H9 (cell line): ENCODE results near the gene SMPX. TPM values are rescaled to one million over a fixed set of nuclear protein-coding genes. Genes with fewer than 3 reads are reported as not detected.

ENCODE experiments used
- DNase-seq: peaks from one replicate; pipeline ENCODE4 v3.0.0-alpha.2; 2017
- H2AFZ ChIP-seq: one replicate; pipeline ENCODE4 v1.6.1; 2013; ENCODE audit warnings: mild to moderate bottlenecking, low read length, control low read depth, moderate library complexity
- H2AK5ac ChIP-seq: 2 replicates; pipeline ENCODE4 v1.6.1; 2013; ENCODE audit warnings: low read length, control low read depth, mixed read lengths; ENCODE audit not compliant: insufficient read length
- H2BK120ac ChIP-seq: one replicate; pipeline ENCODE4 v1.6.1; 2013; ENCODE audit warnings: low read depth, mild to moderate bottlenecking, low read length, control low read depth, inconsistent platforms; ENCODE audit not compliant: poor library complexity, severe bottlenecking
- H2BK12ac ChIP-seq: 2 replicates; pipeline ENCODE4 v1.6.1; 2013; ENCODE audit warnings: low read length, control low read depth, mixed read lengths, low read depth; ENCODE audit not compliant: insufficient read length
- H2BK15ac ChIP-seq: 2 replicates; pipeline ENCODE4 v1.6.1; 2013; ENCODE audit warnings: low read depth, low read length, control low read depth
- H2BK20ac ChIP-seq: one replicate; pipeline ENCODE4 v1.6.1; 2013; ENCODE audit warnings: low read depth, mild to moderate bottlenecking, low read length, control low read depth, inconsistent platforms; ENCODE audit not compliant: poor library complexity, severe bottlenecking
- H2BK5ac ChIP-seq: 2 replicates; pipeline ENCODE4 v1.6.1; 2013; ENCODE audit warnings: low read length, control low read depth, mixed read lengths; ENCODE audit not compliant: insufficient read length
- H3K14ac ChIP-seq: 2 replicates; pipeline ENCODE4 v1.6.1; 2013; ENCODE audit warnings: low read length, control low read depth; ENCODE audit not compliant: insufficient read depth
- H3K18ac ChIP-seq: 2 replicates; pipeline ENCODE4 v1.6.1; 2013; ENCODE audit warnings: low read depth, mild to moderate bottlenecking, mixed read lengths, low read length, control low read depth; ENCODE audit not compliant: insufficient read length
- H3K23ac ChIP-seq: 2 replicates; pipeline ENCODE4 v1.6.1; 2013; ENCODE audit warnings: low read length, control low read depth, mixed read lengths, low read depth; ENCODE audit not compliant: insufficient read length
- H3K23me2 ChIP-seq: 2 replicates; pipeline ENCODE4 v1.6.1; 2013; ENCODE audit warnings: low read depth, mild to moderate bottlenecking, mixed read lengths, low read length, control low read depth; ENCODE audit not compliant: insufficient read length, poor library complexity, severe bottlenecking
- H3K27ac ChIP-seq: 2 replicates; pipeline ENCODE4 v1.5.1; 2013; ENCODE audit warnings: low read length, control low read depth, mixed read lengths, low read depth; ENCODE audit not compliant: insufficient read length
- H3K27me3 ChIP-seq: 2 replicates; pipeline ENCODE4 v1.6.1; 2013; ENCODE audit warnings: low read length, control low read depth, inconsistent platforms; ENCODE audit not compliant: insufficient read depth
- H3K4ac ChIP-seq: 2 replicates; pipeline ENCODE4 v1.6.1; 2013; ENCODE audit warnings: low read depth, mild to moderate bottlenecking, control low read depth, inconsistent platforms, low read length, moderate library complexity
- H3K4me1 ChIP-seq: 2 replicates; pipeline ENCODE4 v1.6.1; 2013; ENCODE audit warnings: low read length, control low read depth, inconsistent platforms; ENCODE audit not compliant: insufficient read depth
- H3K4me2 ChIP-seq: 2 replicates; pipeline ENCODE4 v1.6.1; 2013; ENCODE audit warnings: low read length, control low read depth, mixed read lengths; ENCODE audit not compliant: insufficient read length, insufficient read depth
- H3K56ac ChIP-seq: 2 replicates; pipeline ENCODE4 v1.6.1; 2013; ENCODE audit warnings: low read depth, mild to moderate bottlenecking, mixed read lengths, low read length, control low read depth; ENCODE audit not compliant: insufficient read length
- H3K79me1 ChIP-seq: 2 replicates; pipeline ENCODE4 v1.6.1; 2013; ENCODE audit warnings: low read depth, mild to moderate bottlenecking, moderate library complexity, low read length, control low read depth, inconsistent platforms; ENCODE audit not compliant: insufficient read depth, poor library complexity, severe bottlenecking
- H3K79me2 ChIP-seq: 2 replicates; pipeline ENCODE4 v1.6.1; 2013; ENCODE audit warnings: low read length, control low read depth, inconsistent platforms; ENCODE audit not compliant: insufficient read depth
- H3K9ac ChIP-seq: 2 replicates; pipeline ENCODE4 v1.6.1; 2013; ENCODE audit warnings: low read length, control low read depth, mixed read lengths; ENCODE audit not compliant: insufficient read length; ENCODE audit errors: extremely low read depth
- H3K9me3 ChIP-seq: one replicate; pipeline ENCODE4 v1.6.1; 2013; ENCODE audit warnings: low read depth, low read length, inconsistent platforms; ENCODE audit not compliant: control insufficient read depth
- H3T11ph ChIP-seq: one replicate; pipeline ENCODE4 v1.6.1; 2013; ENCODE audit warnings: mild to moderate bottlenecking, low read length, control low read depth, inconsistent platforms
- H4K20me1 ChIP-seq: one replicate; pipeline ENCODE4 v1.6.1; 2013; ENCODE audit not compliant: control insufficient read depth, insufficient read length, insufficient read depth
- H4K5ac ChIP-seq: 2 replicates; pipeline ENCODE4 v1.6.1; 2013; ENCODE audit warnings: low read depth, mild to moderate bottlenecking, mixed read lengths, low read length, control low read depth; ENCODE audit not compliant: insufficient read length
- H4K8ac ChIP-seq: replicated peaks from 2 replicates; pipeline ENCODE4 v1.6.1; 2013; ENCODE audit warnings: low read length, control low read depth, mixed read lengths, low read depth; ENCODE audit not compliant: insufficient read length
- H4K91ac ChIP-seq: 2 replicates; pipeline ENCODE4 v1.6.1; 2013; ENCODE audit warnings: low read depth, mild to moderate bottlenecking, moderate library complexity, mixed read lengths, low read length, control low read depth; ENCODE audit not compliant: insufficient read length
- H3K27ac Mint-ChIP-seq, 3 experiments: 2 replicates in 2 of 3; 3 replicates in 1 of 3; pipeline ENCODE4 v1.8.0; 2020 to 2021; ENCODE audit warnings: mixed read lengths in 3 of 3, mild to moderate bottlenecking in 1 of 3, moderate library complexity in 1 of 3
- H3K27me3 Mint-ChIP-seq: 2 replicates; pipeline ENCODE4 v1.8.0; 2021; ENCODE audit warnings: low read depth, mild to moderate bottlenecking, moderate library complexity, mixed read lengths
- H3K36me3 Mint-ChIP-seq, 3 experiments: 2 replicates in 2 of 3; 3 replicates in 1 of 3; pipeline ENCODE4 v1.8.0; 2020 to 2021; ENCODE audit warnings: low read depth in 3 of 3, mixed read lengths in 3 of 3; ENCODE audit not compliant: insufficient read depth in 1 of 3
- H3K4me1 Mint-ChIP-seq, 2 experiments: 2 replicates each; pipeline ENCODE4 v1.8.0; 2020; ENCODE audit warnings: mixed read lengths in 2 of 2
- H3K4me3 Mint-ChIP-seq, 2 experiments: 2 replicates in 1 of 2; 3 replicates in 1 of 2; pipeline ENCODE4 v1.8.0; 2020 to 2021; ENCODE audit warnings: mild to moderate bottlenecking in 2 of 2, mixed read lengths in 2 of 2, moderate library complexity in 1 of 2
- H3K9me3 Mint-ChIP-seq, 2 experiments: 2 replicates in 1 of 2; 3 replicates in 1 of 2; pipeline ENCODE4 v1.8.0; 2020; ENCODE audit warnings: mild to moderate bottlenecking in 2 of 2, mixed read lengths in 2 of 2, moderate library complexity in 1 of 2
- WGBS: extraction: QIAGEN DNeasy Blood & Tissue Kit; methylation state at CpG from one replicate; pipeline ENCODE4 v1.1.7; 2013; ENCODE audit warnings: missing lambda C conversion rate, low lambda C conversion rate, mixed read lengths; ENCODE audit not compliant: insufficient read length; ENCODE audit errors: extremely low coverage; 5-methylcytosine and 5-hydroxymethylcytosine counted together
- total RNA-seq: library from RNA; stranded (reverse); gene quantifications from 2 replicates; pipeline ENCODE4 v1.2.1, GENCODE V29; 2021
- TF ChIP-seq, protein P1 (sequence below): fragments of 200-600 bp; sonication (generic); conservative IDR thresholded peaks from 3 replicates; pipeline ENCODE4 v1.8.0; 2021; ENCODE audit warnings: antibody characterized with exemption, mild to moderate bottlenecking

Gene SMPX
- total RNA-seq, 1 experiment from 2014 or later = not detected

DNA sequence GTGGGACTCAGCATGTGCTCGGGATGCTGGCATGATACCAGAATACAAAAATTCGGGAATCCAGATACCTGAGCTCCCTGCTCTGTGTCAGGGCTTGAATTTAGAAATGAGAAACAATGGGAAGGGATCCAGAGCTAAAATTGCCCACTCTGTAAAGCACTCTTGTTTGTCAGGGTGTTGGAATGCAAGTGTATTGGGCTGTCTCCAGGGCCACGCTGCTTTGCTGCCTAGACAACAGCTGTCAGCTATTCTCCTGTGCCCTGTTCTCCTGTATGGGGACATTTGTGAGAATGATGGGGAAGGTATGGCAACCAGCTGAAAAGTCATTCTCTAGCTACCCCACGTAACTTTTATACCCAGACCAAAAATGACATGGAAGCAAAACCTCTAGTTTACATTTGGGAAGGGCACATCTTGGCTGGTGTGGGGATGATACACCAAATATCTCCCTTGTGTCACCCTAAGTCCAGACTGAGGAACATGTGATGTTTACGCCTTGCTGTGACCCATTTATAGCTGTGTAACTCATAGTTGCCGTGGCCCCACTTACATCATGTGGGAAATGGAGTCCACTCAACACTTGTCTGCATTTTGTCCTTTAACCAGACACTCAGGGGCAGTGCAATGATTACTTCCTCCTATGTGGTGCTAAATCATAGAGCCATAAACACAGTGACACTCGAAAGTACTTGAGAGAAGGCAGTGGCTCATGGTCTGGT lies 46.6 kb downstream of the SMPX start:
- H3K4ac ChIP-seq = no peak overlapping the region
- no peaks in the 10 kb centered on the region for H3K4me1 ChIP-seq
- H4K8ac ChIP-seq = no peak overlapping the region
- no peak overlapping the region for H3K18ac ChIP-seq
- H3K14ac ChIP-seq = no peak overlapping the region
- no peak overlapping the region for H2AFZ ChIP-seq
- no peaks in the 10 kb centered on the region for H3K79me2 ChIP-seq
- H3K23ac ChIP-seq = no peak overlapping the region
- H2AK5ac ChIP-seq = no peak overlapping the region
- no peak overlapping the region for H2BK20ac ChIP-seq
- no peak overlapping the region for H3K4me2 ChIP-seq
- H4K20me1 ChIP-seq = no peaks in the 10 kb centered on the region
- no peak overlapping the region for H3T11ph ChIP-seq
- WGBS = no CpG with 5 or more reads among the region's 7 CpGs
- H3K27ac ChIP-seq = no peak overlapping the region
- H4K5ac ChIP-seq = no peak overlapping the region
- no peaks in the 10 kb centered on the region for H3K27me3 ChIP-seq
- no peak overlapping the region for H3K9ac ChIP-seq
- no peaks in the 10 kb centered on the region for H3K23me2 ChIP-seq
- no peak for DNase-seq
- H3K36me3 Mint-ChIP-seq = peaks cover 2 to 14% (median 2%) of the 10 kb centered on the region in 3 experiments; a peak in 4 of 7 replicates
- no peak overlapping the region for H2BK5ac ChIP-seq
- H3K9me3 ChIP-seq = no peaks in the 10 kb centered on the region
- no peak overlapping the region for H2BK120ac ChIP-seq
- H3K56ac ChIP-seq = no peak overlapping the region
- no peak overlapping the region for H3K27ac Mint-ChIP-seq
- H3K9me3 Mint-ChIP-seq = peaks cover 16 to 55% of the 10 kb centered on the region in 2 experiments; a peak in 4 of 5 replicates
- H4K91ac ChIP-seq = no peak overlapping the region
- H2BK12ac ChIP-seq = no peak overlapping the region
- peaks cover 0 to 3% of the 10 kb centered on the region in 2 experiments; a peak in 1 of 4 replicates for H3K4me1 Mint-ChIP-seq
- no peaks in the 10 kb centered on the region; the same call in 1 of the 2 replicates for H3K27me3 Mint-ChIP-seq
- H3K4me3 Mint-ChIP-seq = no peak overlapping the region
- no peak overlapping the region for H2BK15ac ChIP-seq
- TF ChIP-seq, protein P1, sequence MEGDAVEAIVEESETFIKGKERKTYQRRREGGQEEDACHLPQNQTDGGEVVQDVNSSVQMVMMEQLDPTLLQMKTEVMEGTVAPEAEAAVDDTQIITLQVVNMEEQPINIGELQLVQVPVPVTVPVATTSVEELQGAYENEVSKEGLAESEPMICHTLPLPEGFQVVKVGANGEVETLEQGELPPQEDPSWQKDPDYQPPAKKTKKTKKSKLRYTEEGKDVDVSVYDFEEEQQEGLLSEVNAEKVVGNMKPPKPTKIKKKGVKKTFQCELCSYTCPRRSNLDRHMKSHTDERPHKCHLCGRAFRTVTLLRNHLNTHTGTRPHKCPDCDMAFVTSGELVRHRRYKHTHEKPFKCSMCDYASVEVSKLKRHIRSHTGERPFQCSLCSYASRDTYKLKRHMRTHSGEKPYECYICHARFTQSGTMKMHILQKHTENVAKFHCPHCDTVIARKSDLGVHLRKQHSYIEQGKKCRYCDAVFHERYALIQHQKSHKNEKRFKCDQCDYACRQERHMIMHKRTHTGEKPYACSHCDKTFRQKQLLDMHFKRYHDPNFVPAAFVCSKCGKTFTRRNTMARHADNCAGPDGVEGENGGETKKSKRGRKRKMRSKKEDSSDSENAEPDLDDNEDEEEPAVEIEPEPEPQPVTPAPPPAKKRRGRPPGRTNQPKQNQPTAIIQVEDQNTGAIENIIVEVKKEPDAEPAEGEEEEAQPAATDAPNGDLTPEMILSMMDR = no peak
- no peaks in the 10 kb centered on the region for H3K79me1 ChIP-seq
